NCI-H82 treated with DMSO at 0.1 percent for 48 hours (cell line): ENCODE results near the gene RNH1.

Experiments
- DNase-seq: peaks from one replicate; lab custom pipeline; 2025; ENCODE audit not compliant: unreplicated experiment; lab: John Stamatoyannopoulos, UW

Gene RNH1

DNA sequence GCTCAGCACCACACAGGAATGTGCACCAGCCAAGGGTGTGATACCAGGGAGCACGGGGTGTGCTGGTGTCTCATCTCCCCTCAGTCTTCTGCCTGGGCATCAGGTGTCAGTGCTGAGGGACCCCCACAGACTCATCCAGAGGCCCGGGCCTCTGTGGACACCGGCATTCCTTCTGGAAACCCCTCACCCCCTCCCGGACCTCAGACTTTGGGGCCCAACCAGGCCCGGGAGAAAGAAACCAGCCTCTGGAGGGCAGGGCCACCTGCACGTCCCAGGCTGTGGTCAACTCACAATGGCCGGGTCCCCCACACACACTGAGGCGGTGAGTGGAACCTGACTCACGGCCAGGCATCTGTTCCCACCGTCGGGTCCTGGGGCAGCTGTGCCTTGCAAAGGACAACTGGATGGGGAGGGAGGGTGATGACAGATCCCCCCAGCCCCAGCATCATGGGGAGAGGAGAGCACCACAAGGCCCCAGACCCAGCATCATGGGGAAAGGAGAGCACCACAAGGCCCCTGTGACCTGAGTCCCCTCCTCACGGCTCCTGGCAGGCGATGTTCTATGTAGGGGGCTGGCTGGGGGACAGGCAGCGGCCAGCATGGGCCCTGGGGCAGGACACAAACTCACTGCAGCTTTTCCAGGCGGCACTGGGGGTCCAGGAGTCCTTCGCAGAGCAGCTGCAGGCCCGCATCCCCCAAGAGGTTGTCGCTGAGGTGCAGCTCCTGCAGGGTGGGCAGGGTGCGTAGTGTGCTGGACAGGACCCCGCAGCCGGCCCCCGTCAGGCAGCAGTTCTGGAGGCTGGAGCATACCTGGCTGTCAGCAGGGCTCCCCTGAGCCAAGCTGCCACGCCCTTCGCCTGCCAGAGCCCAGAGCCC is 7.6 kb downstream of the RNH1 start:
- no peak for DNase-seq

GRCh38 chr11:498297-499181 is 8.5 kb downstream of the RNH1 start:
- no peak for DNase-seq

- no peak for DNase-seq
These were observed 9.3 kb downstream of the RNH1 start for GRCh38 chr11:497565-498296.

- no peak for DNase-seq
These were observed 10.0 kb downstream of the RNH1 start for GRCh38 chr11:496834-497564.

GRCh38 chr11:495537-495931 is 11.5 kb downstream of the RNH1 start:
- DNase-seq, result no peak

DNA sequence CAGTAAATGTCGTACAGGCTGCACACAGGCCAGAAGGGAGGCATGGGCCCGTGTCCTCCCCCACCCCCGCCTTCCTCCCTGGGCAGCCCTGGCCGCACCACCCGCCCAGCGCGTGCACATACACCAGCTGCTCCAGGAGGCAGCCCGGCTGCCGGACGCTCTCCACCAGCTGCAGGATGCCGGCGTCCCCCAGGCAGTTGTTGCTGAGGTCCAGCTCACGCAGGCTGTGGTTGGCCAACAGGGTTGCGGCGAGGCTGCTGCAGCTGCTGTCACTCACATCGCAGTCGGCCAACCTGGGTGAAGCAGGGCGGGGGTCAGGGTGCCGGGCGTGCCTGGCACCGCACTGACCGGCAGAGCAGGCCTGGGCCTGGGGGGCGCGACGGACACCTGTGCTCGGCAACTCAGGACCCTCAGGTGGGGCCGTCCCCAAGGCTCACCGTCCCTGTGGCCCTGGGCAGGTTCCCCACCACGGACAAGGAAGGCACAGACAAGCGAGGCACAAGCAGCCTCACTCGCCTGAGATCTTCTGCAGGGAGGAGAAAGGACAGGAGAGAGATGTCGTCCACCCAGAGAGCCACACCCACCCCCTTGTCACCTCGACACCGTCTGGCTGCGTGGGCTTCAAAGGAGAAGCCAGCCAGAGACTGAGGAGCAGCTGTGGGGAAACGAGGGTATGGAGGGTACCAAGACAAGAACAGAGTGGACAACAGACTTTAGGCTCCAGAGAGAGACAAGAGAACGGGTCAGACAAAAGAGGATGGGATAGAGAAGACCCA is 12.1 kb downstream of the RNH1 start:
- DNase-seq, result no peak

- no peak for DNase-seq
These were observed 14.4 kb downstream of the RNH1 start for GRCh38 chr11:492427-493226.

GRCh38 chr11:491358-491757 is 15.7 kb downstream of the RNH1 start:
- no peak for DNase-seq

GRCh38 chr11:490930-491260 is 16.1 kb downstream of the RNH1 start:
- no peak for DNase-seq

GRCh38 chr11:490186-490929 is 16.7 kb downstream of the RNH1 start:
- DNase-seq, result no peak

DNA sequence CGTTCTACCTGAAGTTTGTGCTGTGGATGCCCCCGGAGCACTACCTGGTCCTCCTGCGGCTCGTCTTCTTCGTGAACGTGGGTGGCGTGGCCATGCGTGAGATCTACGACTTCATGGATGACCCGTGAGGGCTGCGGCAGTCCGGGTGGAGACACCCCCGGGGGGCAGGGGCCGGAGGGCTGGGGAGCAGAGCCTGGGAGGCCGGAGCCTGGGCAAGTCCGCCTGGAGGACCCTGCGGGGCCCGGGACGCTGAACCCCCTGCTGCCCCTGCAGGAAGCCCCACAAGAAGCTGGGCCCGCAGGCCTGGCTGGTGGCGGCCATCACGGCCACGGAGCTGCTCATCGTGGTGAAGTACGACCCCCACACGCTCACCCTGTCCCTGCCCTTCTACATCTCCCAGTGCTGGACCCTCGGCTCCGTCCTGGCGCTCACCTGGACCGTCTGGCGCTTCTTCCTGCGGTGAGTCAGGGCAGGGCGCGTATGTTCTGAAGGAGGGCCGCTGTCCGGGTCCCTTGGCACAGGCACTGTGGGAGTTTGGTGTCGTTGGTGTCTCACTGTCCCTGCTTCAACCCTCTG is 17.3 kb downstream of the RNH1 start:
- DNase-seq, result no peak

- no peak for DNase-seq
These were observed 18.1 kb downstream of the RNH1 start for GRCh38 chr11:488992-489391.

GRCh38 chr11:488579-488978 is 18.5 kb downstream of the RNH1 start:
- no peak for DNase-seq

DNA sequence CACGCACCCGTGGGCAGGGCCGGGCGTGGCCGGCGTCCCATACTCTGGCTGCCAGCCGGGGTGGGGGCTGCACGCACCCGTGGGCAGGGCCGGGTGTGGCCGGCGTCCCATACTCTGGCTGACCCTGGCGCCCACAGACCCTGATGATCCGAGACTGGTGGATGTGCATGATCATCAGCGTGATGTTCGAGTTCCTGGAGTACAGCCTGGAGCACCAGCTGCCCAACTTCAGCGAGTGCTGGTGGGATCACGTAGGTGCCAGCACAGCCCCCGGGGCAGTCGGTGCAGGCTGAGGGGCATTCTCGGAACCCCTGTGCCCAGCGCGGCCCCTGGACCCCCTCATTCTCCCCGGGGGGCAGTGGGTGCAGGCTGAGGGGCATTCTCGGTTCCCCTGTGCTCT is 19.0 kb downstream of the RNH1 start:
- DNase-seq, result no peak

GRCh38 chr11:487571-488021 is 19.4 kb downstream of the RNH1 start:
- DNase-seq, result no peak

- DNase-seq, result no peak
These were observed 20.9 kb downstream of the RNH1 start for GRCh38 chr11:486189-486588.

DNA sequence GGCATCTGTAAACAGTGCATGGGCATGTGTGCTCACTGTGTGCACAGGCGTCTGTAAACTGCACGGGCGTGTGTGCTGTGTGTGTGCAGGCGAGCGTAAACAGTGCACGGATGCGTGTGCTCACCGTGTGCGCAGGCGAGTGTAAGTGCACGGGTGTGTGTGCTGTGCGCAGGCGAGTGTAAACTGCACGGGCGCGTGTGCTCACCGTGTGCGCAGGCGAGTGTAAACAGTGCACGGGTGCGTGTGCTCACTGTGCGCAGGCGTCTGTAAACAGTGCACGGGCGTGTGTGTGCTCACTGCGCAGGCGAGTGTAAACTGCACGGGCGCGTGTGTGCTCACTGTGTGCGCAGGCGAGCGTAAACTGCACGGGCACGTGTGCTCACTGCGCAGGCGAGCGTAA is 22.4 kb downstream of the RNH1 start:
- DNase-seq, result no peak

GRCh38 chr11:479311-479710 is 27.7 kb downstream of the RNH1 start:
- no peak for DNase-seq
